ENCODE data around the gene SRF. TPM values are rescaled to one million over a fixed set of nuclear protein-coding genes. Genes with fewer than 3 reads are reported as not detected.

Gene SRF
- total RNA-seq, 2 experiments from 2014 or later, result 37.6 to 38.5 TPM

GRCh38 chr6:43220439-43220951 is 49.4 kb downstream of the SRF start:
- peaks cover 30% of the 10 kb centered on the region for H3K4me1 Mint-ChIP-seq
- H3K4me3 Mint-ChIP-seq, result no peak overlapping the region
- no peaks in the 10 kb centered on the region for H3K9me3 Mint-ChIP-seq (ENCODE audit: low read depth)
- no peak overlapping the region for H3K27ac Mint-ChIP-seq
- ChIA-PET CTCF (no interaction called here), POLR2A (no interaction called here)
- peaks cover 27% of the 10 kb centered on the region for H3K36me3 Mint-ChIP-seq (ENCODE audit: low read depth)
- intact Hi-C loops (cut with DNase I, micrococcal nuclease), result loop anchor here in 1 of 2 experiments (5.0 kb wide), 1 partner anchor 257 kb away; the partner anchor contains the start of gene TJAP1
- no peak for ATAC-seq
- no peaks in the 10 kb centered on the region for H3K27me3 Mint-ChIP-seq
- DNase-seq, result no peak

- peaks cover 33% of the 10 kb centered on the region for H3K36me3 Mint-ChIP-seq (ENCODE audit: low read depth)
These were observed 50.2 kb downstream of the SRF start for GRCh38 chr6:43221046-43221972.

GRCh38 chr6:43222418-43223059 is 51.5 kb downstream of the SRF start:
- Mint-ChIP-seq H3K27me3 (no peaks in the 10 kb centered on the region), H3K27ac (peak overlapping the region; percentile 80), H3K36me3 (ENCODE audit: low read depth) (peaks cover 37% of the 10 kb centered on the region), H3K4me1 (peaks cover 46% of the 10 kb centered on the region), H3K9me3 (ENCODE audit: low read depth) (no peaks in the 10 kb centered on the region), H3K4me3 (no peak overlapping the region)
- no peak for ATAC-seq
- DNase-seq, result no peak
- intact Hi-C loops (cut with DNase I, micrococcal nuclease), result loop anchor here in 1 of 2 experiments (5.0 kb wide), 1 partner anchor 255 kb away; the partner anchor contains the start of gene TJAP1
- ChIA-PET POLR2A (no interaction called here), CTCF (no interaction called here)

More at GRCh38 chr6:43221046-43221972, 50.2 kb downstream of the SRF start:
- Mint-ChIP-seq H3K4me3 (no peak overlapping the region), H3K4me1 (peaks cover 38% of the 10 kb centered on the region), H3K27ac (peak overlapping the region; percentile 16), H3K9me3 (ENCODE audit: low read depth) (no peaks in the 10 kb centered on the region), H3K27me3 (no peaks in the 10 kb centered on the region)
- ATAC-seq (no peak), DNase-seq (no peak)
- POLR2A ChIA-PET, result interaction anchor here (0.6 kb wide), 1 partner anchor 9 kb away, joined by 3 read pairs; no protein-coding TSS in a partner anchor
- intact Hi-C loops (cut with DNase I, micrococcal nuclease), result loop anchor here in 1 of 2 experiments (5.0 kb wide), 1 partner anchor 256 kb away; the partner anchor contains the start of gene TJAP1
- CTCF ChIA-PET, result interaction anchor here (1.0 kb wide), 1 partner anchor 35 kb away, joined by 3 read pairs; no protein-coding TSS in a partner anchor

GRCh38 chr6:43223175-43223574 is 52.1 kb downstream of the SRF start:
- H3K36me3 Mint-ChIP-seq (ENCODE audit: low read depth), result peaks cover 36% of the 10 kb centered on the region
- peak overlapping the region; percentile 80 for H3K27ac Mint-ChIP-seq
- no peaks in the 10 kb centered on the region for H3K9me3 Mint-ChIP-seq (ENCODE audit: low read depth)
- peaks cover 52% of the 10 kb centered on the region for H3K4me1 Mint-ChIP-seq
- ChIA-PET POLR2A (no interaction called here), CTCF (interaction anchor here (1.0 kb wide), 1 partner anchor 283 kb away, joined by 3 read pairs; no protein-coding TSS in a partner anchor)
- H3K4me3 Mint-ChIP-seq, result no peak overlapping the region
- intact Hi-C loops (cut with DNase I, micrococcal nuclease), result loop anchor here in 1 of 2 experiments (5.0 kb wide), 1 partner anchor 254 kb away; the partner anchor contains the start of gene TJAP1
- ATAC-seq (no peak), DNase-seq (no peak)
- H3K27me3 Mint-ChIP-seq, result no peaks in the 10 kb centered on the region

- DNase-seq (no peak), ATAC-seq (no peak)
- H3K9me3 Mint-ChIP-seq (ENCODE audit: low read depth), result no peaks in the 10 kb centered on the region
- peaks cover 60% of the 10 kb centered on the region for H3K4me1 Mint-ChIP-seq
- ChIA-PET POLR2A (interaction anchor here (0.5 to 1.1 kb wide), 2 partner anchors 52 to 700 kb away, joined by 3 to 5 read pairs; no protein-coding TSS in a partner anchor), CTCF (interaction anchor here (0.6 to 1.3 kb wide), 3 partner anchors 46 to 280 kb away, joined by 3 to 6 read pairs (median 4); no protein-coding TSS in a partner anchor)
- H3K27me3 Mint-ChIP-seq, result no peaks in the 10 kb centered on the region
- peak overlapping the region; percentile 96 for H3K27ac Mint-ChIP-seq
- intact Hi-C loops (cut with DNase I, micrococcal nuclease), result loop anchor here in 1 of 2 experiments (5.0 kb wide), 1 partner anchor 401 kb away; the partner anchor contains the start of gene GTPBP2
- H3K4me3 Mint-ChIP-seq, result peak overlapping the region; percentile 55
- peaks cover 40% of the 10 kb centered on the region for H3K36me3 Mint-ChIP-seq (ENCODE audit: low read depth)
These were observed 55.3 kb downstream of the SRF start for GRCh38 chr6:43226192-43226851.

- ATAC-seq, result peak; percentile 82
- Mint-ChIP-seq H3K27me3 (peaks cover 2% of the 10 kb centered on the region), H3K9me3 (ENCODE audit: low read depth) (no peaks in the 10 kb centered on the region), H3K36me3 (ENCODE audit: low read depth) (peaks cover 31% of the 10 kb centered on the region), H3K4me3 (peak within 1 kb of the TSS; percentile 92), H3K4me1 (peaks cover 41% of the 10 kb centered on the region), H3K27ac (peak within 1 kb of the TSS; percentile 91)
- ChIA-PET CTCF (interaction anchor here (0.6 to 2.9 kb wide), 29 partner anchors 9 to 956 kb away, joined by 3 to 17 read pairs (median 3); partner anchors contain the start of genes ABCC10, CRIP3 and CUL9), POLR2A (interaction anchor here (0.6 to 1.0 kb wide), 2 partner anchors 251 to 299 kb away, joined by 3 to 4 read pairs; partner anchors contain the start of gene CNPY3)
- DNase-seq, result peak; percentile 88
- intact Hi-C loops (cut with DNase I, micrococcal nuclease), result loop anchor here (1.0 to 5.0 kb wide), 7 partner anchors 18 to 398 kb away; partner anchors contain the start of genes GTPBP2 (in 1 of the 2), KLC4 (in 1 of the 2), MRPL2 (in 1 of the 2) and POLH (in 1 of the 2)
These were observed 58.1 kb downstream of the SRF start, which contains the start of gene DNPH1 for GRCh38 chr6:43228951-43229802. TSS of gene DNPH1 (minus strand) at chr6:43229481. CDS start at chr6:43229456, 25 bp downstream.

GRCh38 chr6:43229803-43230620 is 58.9 kb downstream of the SRF start:
- Mint-ChIP-seq H3K36me3 (ENCODE audit: low read depth) (peaks cover 27% of the 10 kb centered on the region), H3K27ac (peak overlapping the region; percentile 91), H3K4me3 (peak overlapping the region; percentile 92), H3K4me1 (peaks cover 35% of the 10 kb centered on the region), H3K27me3 (peaks cover 2% of the 10 kb centered on the region), H3K9me3 (ENCODE audit: low read depth) (no peaks in the 10 kb centered on the region)
- POLR2A ChIA-PET, result interaction anchor here (0.7 to 1.0 kb wide), 2 partner anchors 9 to 300 kb away, joined by 3 read pairs; partner anchors contain the start of gene CNPY3
- ATAC-seq, result peak; percentile 9
- no peak for DNase-seq
- CTCF ChIA-PET, result interaction anchor here (0.6 to 2.9 kb wide), 25 partner anchors 8 to 957 kb away, joined by 3 to 17 read pairs (median 3); partner anchors contain the start of genes ABCC10 and CRIP3
- intact Hi-C loops (cut with DNase I, micrococcal nuclease), result loop anchor here (1.0 to 5.0 kb wide), 7 partner anchors 17 to 397 kb away; partner anchors contain the start of genes GTPBP2 (in 1 of the 2), KLC4 (in 1 of the 2), MRPL2 (in 1 of the 2) and POLH (in 1 of the 2)

GRCh38 chr6:43231053-43231452 is 60.0 kb downstream of the SRF start:
- ChIA-PET POLR2A (no interaction called here), CTCF (interaction anchor here (1.0 to 2.7 kb wide), 2 partner anchors 151 to 167 kb away, joined by 3 to 13 read pairs; no protein-coding TSS in a partner anchor)
- H3K36me3 Mint-ChIP-seq (ENCODE audit: low read depth), result peaks cover 17% of the 10 kb centered on the region
- intact Hi-C loops (cut with DNase I, micrococcal nuclease), result no loop called here
- H3K27ac Mint-ChIP-seq, result no peak overlapping the region
- DNase-seq, result no peak
- H3K4me3 Mint-ChIP-seq, result no peak overlapping the region
- H3K27me3 Mint-ChIP-seq, result peaks cover 2% of the 10 kb centered on the region
- no peaks in the 10 kb centered on the region for H3K9me3 Mint-ChIP-seq (ENCODE audit: low read depth)
- ATAC-seq, result no peak
- H3K4me1 Mint-ChIP-seq, result peaks cover 25% of the 10 kb centered on the region

Data from activated CD4-positive, alpha-beta T cell treated with anti-CD3 and anti-CD28 coated beads for 36 hours (primary cell).